ENCODE measurements around the gene NISCH. TPM values are rescaled to one million over a fixed set of nuclear protein-coding genes. Genes with fewer than 3 reads are reported as not detected.
A peak's percentile ranks its signal among the peaks of the same experiment; 100 is the strongest.

Gene NISCH
- total RNA-seq, 2 donors from 2014 or later, result 95.9 to 124 TPM

DNA sequence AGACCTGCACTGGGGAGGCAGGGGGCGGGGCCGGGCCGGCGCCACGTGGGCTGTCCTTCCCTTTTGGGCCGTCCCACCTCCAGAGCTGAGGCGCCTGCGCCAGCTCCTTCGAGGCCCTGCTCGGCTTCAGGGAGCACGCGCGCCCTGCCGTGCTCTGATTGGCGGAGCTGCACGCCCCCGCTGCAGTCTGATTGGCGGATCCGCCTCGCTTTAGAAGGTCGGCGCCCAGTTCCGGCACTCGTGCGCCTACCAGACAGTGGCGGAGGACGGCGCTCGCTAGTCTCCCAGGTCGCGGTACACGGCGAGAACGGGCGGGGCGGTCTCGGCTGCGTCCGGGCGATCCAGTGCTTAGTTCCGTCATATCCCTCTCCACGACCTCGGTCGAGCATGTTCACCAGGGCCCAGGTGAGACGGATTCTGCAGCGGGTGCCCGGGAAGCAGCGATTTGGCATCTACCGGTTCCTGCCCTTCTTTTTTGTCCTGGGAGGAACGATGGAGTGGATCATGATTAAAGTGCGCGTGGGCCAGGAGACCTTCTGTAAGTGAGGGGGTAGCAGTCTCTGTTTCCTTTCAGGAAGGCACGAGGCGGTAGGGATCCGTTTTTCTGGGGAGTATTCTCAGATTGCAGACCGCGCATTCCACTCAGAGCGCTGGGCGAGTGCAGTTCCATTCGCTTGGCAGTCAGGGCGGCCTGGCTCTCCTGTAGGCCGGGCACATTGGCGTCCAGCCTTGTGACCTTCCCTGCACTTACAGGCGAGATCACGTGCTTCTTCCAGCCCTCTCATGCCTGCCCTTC is 81.2 kb downstream of the NISCH start, which contains the start of gene UQCC5:
Gene UQCC5 (plus strand): TSS at position 237 of the 796 bp plus-strand sequence. CDS start 151 bp downstream, at position 388.
- peak; percentile 91 for DNase-seq (ENCODE audit: low spot score)
- Histone ChIP-seq H3K9me3 (no peaks in the 10 kb centered on the region), H3K36me3 (no peaks in the 10 kb centered on the region), H3K4me3 (peak within 1 kb of the TSS; percentile 78), H3K27me3 (replicated peaks; ENCODE audit: insufficient read depth) (no peaks in the 10 kb centered on the region), H3K4me1 (ENCODE audit: control insufficient read depth in 1 of 2, low read depth in 2 of 2) (peaks cover 19 to 62% of the 10 kb centered on the region in 2 donors), H3K27ac (peak within 1 kb of the TSS; percentile 76 to 91)
- TF ChIP-seq, protein P1, sequence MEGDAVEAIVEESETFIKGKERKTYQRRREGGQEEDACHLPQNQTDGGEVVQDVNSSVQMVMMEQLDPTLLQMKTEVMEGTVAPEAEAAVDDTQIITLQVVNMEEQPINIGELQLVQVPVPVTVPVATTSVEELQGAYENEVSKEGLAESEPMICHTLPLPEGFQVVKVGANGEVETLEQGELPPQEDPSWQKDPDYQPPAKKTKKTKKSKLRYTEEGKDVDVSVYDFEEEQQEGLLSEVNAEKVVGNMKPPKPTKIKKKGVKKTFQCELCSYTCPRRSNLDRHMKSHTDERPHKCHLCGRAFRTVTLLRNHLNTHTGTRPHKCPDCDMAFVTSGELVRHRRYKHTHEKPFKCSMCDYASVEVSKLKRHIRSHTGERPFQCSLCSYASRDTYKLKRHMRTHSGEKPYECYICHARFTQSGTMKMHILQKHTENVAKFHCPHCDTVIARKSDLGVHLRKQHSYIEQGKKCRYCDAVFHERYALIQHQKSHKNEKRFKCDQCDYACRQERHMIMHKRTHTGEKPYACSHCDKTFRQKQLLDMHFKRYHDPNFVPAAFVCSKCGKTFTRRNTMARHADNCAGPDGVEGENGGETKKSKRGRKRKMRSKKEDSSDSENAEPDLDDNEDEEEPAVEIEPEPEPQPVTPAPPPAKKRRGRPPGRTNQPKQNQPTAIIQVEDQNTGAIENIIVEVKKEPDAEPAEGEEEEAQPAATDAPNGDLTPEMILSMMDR (IDR thresholded peaks at IDR 0.05), result no peak
- ATAC-seq (ENCODE audit: insufficient number of reproducible peaks, low FRiP score, low read depth), result peak; percentile 87

- H3K4me3 ChIP-seq, result peak overlapping the region; percentile 78
- DNase-seq (ENCODE audit: low spot score), result no peak
- no peaks in the 10 kb centered on the region for H3K9me3 ChIP-seq
- H3K27me3 ChIP-seq (replicated peaks; ENCODE audit: insufficient read depth), result no peaks in the 10 kb centered on the region
- H3K36me3 ChIP-seq, result no peaks in the 10 kb centered on the region
- TF ChIP-seq, protein P1 (IDR thresholded peaks at IDR 0.05), result no peak
- H3K27ac ChIP-seq, result peak overlapping the region; percentile 76 to 91
- H3K4me1 ChIP-seq (ENCODE audit: control insufficient read depth in 1 of 2, low read depth in 2 of 2), result peaks cover 19 to 61% of the 10 kb centered on the region in 2 donors
- ATAC-seq (ENCODE audit: insufficient number of reproducible peaks, low FRiP score, low read depth), result no peak
Measured at GRCh38 chr3:52537165-52537620, 81.8 kb downstream of the NISCH start.

GRCh38 chr3:52537726-52538421 is 82.5 kb downstream of the NISCH start:
- TF ChIP-seq, protein P1 (IDR thresholded peaks at IDR 0.05), result no peak
- DNase-seq (ENCODE audit: low spot score) (no peak), ATAC-seq (ENCODE audit: insufficient number of reproducible peaks, low FRiP score, low read depth) (no peak)
- peak overlapping the region; percentile 78 for H3K4me3 ChIP-seq
- peak overlapping the region; percentile 76 to 91 for H3K27ac ChIP-seq
- H3K4me1 ChIP-seq (ENCODE audit: control insufficient read depth in 1 of 2, low read depth in 2 of 2), result peaks cover 19 to 55% of the 10 kb centered on the region in 2 donors
- H3K27me3 ChIP-seq (replicated peaks; ENCODE audit: insufficient read depth), result no peaks in the 10 kb centered on the region
- H3K36me3 ChIP-seq, result no peaks in the 10 kb centered on the region
- H3K9me3 ChIP-seq, result no peaks in the 10 kb centered on the region

DNA sequence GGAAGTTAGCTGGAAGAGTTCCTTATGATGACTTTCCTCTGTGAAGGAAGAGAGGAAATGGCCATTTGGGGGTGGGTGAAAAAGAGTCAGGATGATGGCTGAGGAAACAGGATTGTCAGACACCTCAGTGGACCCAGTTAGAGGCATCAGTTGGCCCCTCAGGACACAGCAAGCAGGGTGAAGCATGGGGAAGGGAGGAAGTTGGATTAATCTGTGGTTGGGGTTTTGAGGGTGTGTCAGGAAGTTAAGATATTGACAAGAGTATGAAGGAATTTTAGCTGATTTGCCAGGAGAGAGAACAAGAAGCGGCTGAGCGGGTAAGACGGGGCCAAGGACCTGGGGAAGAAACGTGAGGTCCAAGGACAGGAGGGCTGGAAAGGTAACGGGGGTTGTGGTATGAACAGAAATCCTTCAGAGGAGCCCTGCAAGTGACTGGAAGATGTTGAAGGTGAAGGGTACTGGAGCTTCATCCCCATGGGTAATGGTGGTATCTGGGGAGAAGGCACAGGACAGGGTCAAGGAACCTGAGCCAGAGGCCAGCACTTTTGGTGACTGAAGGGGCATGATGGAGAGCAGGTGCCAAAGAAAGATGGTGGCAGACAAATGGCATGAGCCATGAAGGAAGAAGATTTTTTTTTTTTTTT is 83.7 kb downstream of the NISCH start:
- no peak for DNase-seq (ENCODE audit: low spot score)
- no peak for ATAC-seq (ENCODE audit: insufficient number of reproducible peaks, low FRiP score, low read depth)
- H3K9me3 ChIP-seq, result no peaks in the 10 kb centered on the region
- no peak overlapping the region for H3K27ac ChIP-seq
- TF ChIP-seq, protein P1 (IDR thresholded peaks at IDR 0.05), result no peak
- no peaks in the 10 kb centered on the region for H3K36me3 ChIP-seq
- H3K4me1 ChIP-seq (ENCODE audit: control insufficient read depth in 1 of 2, low read depth in 2 of 2), result peaks cover 19 to 48% of the 10 kb centered on the region in 2 donors
- no peak overlapping the region for H3K4me3 ChIP-seq
- H3K27me3 ChIP-seq (replicated peaks; ENCODE audit: insufficient read depth), result no peaks in the 10 kb centered on the region

GRCh38 chr3:52541050-52541449 is 85.6 kb downstream of the NISCH start:
- DNase-seq (ENCODE audit: low spot score), result no peak
- ATAC-seq (ENCODE audit: insufficient number of reproducible peaks, low FRiP score, low read depth), result no peak
- Histone ChIP-seq H3K36me3 (no peaks in the 10 kb centered on the region), H3K27ac (no peak overlapping the region), H3K4me1 (ENCODE audit: control insufficient read depth in 1 of 2, low read depth in 2 of 2) (peaks cover 13 to 30% of the 10 kb centered on the region in 2 donors), H3K27me3 (replicated peaks; ENCODE audit: insufficient read depth) (no peaks in the 10 kb centered on the region), H3K4me3 (no peak overlapping the region), H3K9me3 (no peaks in the 10 kb centered on the region)
- TF ChIP-seq, protein P1 (IDR thresholded peaks at IDR 0.05), result no peak
